ENCODE data around the gene IQCH.

- no peak for TF ChIP-seq CTCF (optimal IDR thresholded peaks at IDR 0.05 in 1 of 3, IDR thresholded peaks at IDR 0.05 in 1 of 3, conservative IDR thresholded peaks at IDR 0.05 in 1 of 3; ENCODE audit: extremely low read depth in 1 of 3, insufficient read depth in 2 of 3, low read length in 3 of 3)
- TF ChIP-seq EZH2 (IDR thresholded peaks at IDR 0.05; ENCODE audit: low read length): no peak
Measured at GRCh38 chr15:67290319-67290718, 35.7 kb downstream of the IQCH start.
